ENCODE measurements around the gene SRSF11.

GRCh38 chr1:70221238-70222121, at the start of gene SRSF11:
- TF ChIP-seq CTCF (IDR thresholded peaks at IDR 0.05) (no peak), EZH2phosphoT487 (IDR thresholded peaks at IDR 0.05) (no peak)

All from neural progenitor cell (in vitro differentiated cells).